BLaER1 treated with 17β-estradiol and CSF1 and Interleukin-3, amounts not matched to agents 10 nM and 100 nM (cell line): ENCODE results near the gene IRF2.
A peak's percentile ranks its signal among the peaks of the same experiment; 100 is the strongest.

Experiments
- H3K27ac ChIP-seq, 11 experiments: shearing (Covaris generic); formaldehyde crosslinking; 2 replicates each; pipeline ENCODE4 v1.8.1; 2022
- H3K27me3 ChIP-seq, 11 experiments: shearing (Covaris generic); formaldehyde crosslinking; 2 replicates each; pipeline ENCODE4 v1.8.1; 2022
- H3K36me3 ChIP-seq, 11 experiments: shearing (Covaris generic); formaldehyde crosslinking; 2 replicates each; pipeline ENCODE4 v1.8.1; 2022
- H3K4me1 ChIP-seq, 10 experiments: shearing (Covaris generic); formaldehyde crosslinking; 2 replicates each; pipeline ENCODE4 v1.8.1; 2022
- H3K4me2 ChIP-seq, 11 experiments: shearing (Covaris generic); formaldehyde crosslinking; 2 replicates each; pipeline ENCODE4 v1.8.1; 2022
- H3K4me3 ChIP-seq, 10 experiments: shearing (Covaris generic); formaldehyde crosslinking; 2 replicates each; pipeline ENCODE4 v1.8.1; 2022
- H3K9ac ChIP-seq, 11 experiments: shearing (Covaris generic); formaldehyde crosslinking; 2 replicates each; pipeline ENCODE4 v1.8.1; 2022
- H3K9me3 ChIP-seq, 11 experiments: shearing (Covaris generic); formaldehyde crosslinking; replicated peaks in 1 of 11; 2 replicates each; pipeline ENCODE4 v1.8.1; 2022
- H4K20me1 ChIP-seq, 11 experiments: shearing (Covaris generic); formaldehyde crosslinking; 2 replicates each; pipeline ENCODE4 v1.8.1; 2022
- Cebpa-rat ChIP-seq, 11 experiments: shearing (Covaris generic); IDR thresholded peaks; 2 replicates each; pipeline ENCODE4 v1.8.1; 2022

The IRF2 gene

GRCh38 chr4:184359888-184360287 is 114.5 kb downstream of the IRF2 start:
- H3K9ac ChIP-seq, result no peak overlapping the region
- peak overlapping the region in 4 of 11 experiments; percentile 5 to 44 (median 38); a peak in 1 of 22 replicates for H3K4me2 ChIP-seq
- H3K27me3 ChIP-seq, result no peaks in the 10 kb centered on the region
- no peak overlapping the region for H3K4me3 ChIP-seq
- TF ChIP-seq Cebpa-rat (IDR thresholded peaks at IDR 0.05), result no peak
- peaks cover 35 to 63% (median 45%) of the 10 kb centered on the region in 10 experiments for H3K4me1 ChIP-seq
- no peaks in the 10 kb centered on the region for H4K20me1 ChIP-seq
- H3K36me3 ChIP-seq, result no peaks in the 10 kb centered on the region; a peak in 2 of 22 replicates
- H3K9me3 ChIP-seq, result peaks cover 10 to 37% (median 19%) of the 10 kb centered on the region in 11 experiments
- no peak overlapping the region for H3K27ac ChIP-seq

DNA sequence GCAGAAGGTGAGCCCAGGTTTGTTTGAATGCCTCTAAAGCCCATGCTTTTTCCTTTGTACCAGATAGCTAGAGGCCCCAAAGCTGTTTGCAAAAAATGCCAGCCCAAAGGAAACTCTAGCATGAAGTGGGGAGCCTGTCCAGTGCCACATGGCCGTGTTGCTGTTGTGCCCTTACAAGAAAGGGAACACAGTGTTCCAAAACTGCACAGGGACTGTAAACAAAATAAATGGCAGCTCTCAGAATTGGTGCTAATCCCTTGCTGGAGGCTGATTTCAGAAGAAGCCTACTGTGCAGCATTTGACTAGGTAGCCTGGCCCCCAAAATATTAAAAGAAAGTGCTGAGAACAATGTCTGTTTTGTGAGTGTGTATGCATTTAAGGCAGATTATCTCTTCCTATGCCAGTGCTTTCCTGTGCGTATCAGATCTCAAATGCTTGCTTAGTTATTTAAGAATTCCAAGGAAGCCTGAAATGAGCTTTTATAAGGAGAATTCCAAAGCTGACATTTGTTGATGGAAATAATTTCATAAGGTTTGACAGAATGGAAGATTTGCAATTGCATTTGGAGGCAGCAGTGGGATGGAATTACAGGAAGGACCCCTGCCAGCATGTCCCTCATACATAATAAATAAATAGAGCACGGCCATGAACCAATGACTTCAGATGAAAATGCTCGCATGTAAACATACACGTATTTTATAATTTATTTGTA is 115.7 kb downstream of the IRF2 start:
- H3K9ac ChIP-seq, result no peak overlapping the region
- H3K4me1 ChIP-seq, result peaks cover 47 to 66% (median 53%) of the 10 kb centered on the region in 10 experiments
- peaks cover 10 to 30% (median 17%) of the 10 kb centered on the region in 11 experiments for H3K9me3 ChIP-seq

DNA sequence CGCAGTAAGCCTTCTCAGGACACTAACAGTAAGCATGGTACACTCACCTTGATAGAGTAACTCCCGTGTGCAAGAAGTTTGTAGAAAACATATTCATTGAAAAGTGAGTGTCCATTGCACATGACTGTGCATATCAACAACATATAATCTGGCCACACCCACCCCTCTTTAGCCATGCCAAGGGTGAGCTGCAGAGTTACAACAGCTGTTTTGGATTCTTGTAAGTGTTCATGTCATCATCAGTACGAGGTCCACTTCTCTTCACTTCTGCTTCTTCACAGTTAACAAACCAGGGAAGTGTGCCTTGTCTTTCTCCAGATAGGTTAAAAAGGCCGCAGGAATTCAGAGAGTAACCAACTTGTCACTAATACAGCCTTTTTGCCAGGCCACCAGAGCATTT is 116.6 kb downstream of the IRF2 start:
- Histone ChIP-seq H3K4me3 (no peak overlapping the region), H3K9ac (no peak overlapping the region), H4K20me1 (no peaks in the 10 kb centered on the region), H3K27me3 (no peaks in the 10 kb centered on the region), H3K4me1 (peaks cover 54 to 67% (median 56%) of the 10 kb centered on the region in 10 experiments), H3K4me2 (no peak overlapping the region), H3K9me3 (peaks cover 10 to 24% (median 17%) of the 10 kb centered on the region in 11 experiments), H3K27ac (no peak overlapping the region), H3K36me3 (no peaks in the 10 kb centered on the region; a peak in 2 of 22 replicates)
- no peak for TF ChIP-seq Cebpa-rat (IDR thresholded peaks at IDR 0.05)

More for the DNA sequence above, 115.7 kb downstream of the IRF2 start:
- TF ChIP-seq Cebpa-rat (IDR thresholded peaks at IDR 0.05), result no peak
- Histone ChIP-seq H3K4me3 (no peak overlapping the region; a peak in 1 of 20 replicates), H3K27me3 (no peaks in the 10 kb centered on the region), H3K36me3 (no peaks in the 10 kb centered on the region; a peak in 2 of 22 replicates), H3K27ac (no peak overlapping the region), H4K20me1 (no peaks in the 10 kb centered on the region), H3K4me2 (no peak overlapping the region)

DNA sequence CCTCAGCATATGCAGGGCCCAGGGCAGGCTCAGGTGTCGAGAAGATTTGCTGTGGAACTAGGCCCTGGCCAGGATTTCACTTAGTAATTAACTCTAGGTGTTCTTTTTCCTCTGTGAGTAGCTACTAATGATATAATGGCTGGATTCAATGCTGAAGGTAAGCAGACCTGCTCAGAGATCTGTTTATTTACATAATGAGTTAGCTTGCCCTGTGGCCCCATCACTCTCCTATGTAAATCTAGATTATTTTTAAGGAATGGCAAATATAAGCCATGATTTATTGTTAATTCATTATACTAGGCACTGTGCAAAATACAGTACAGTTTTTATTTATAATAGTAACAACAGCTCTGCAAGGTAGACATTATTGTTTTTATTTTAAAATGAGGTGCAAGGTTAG is 117.2 kb downstream of the IRF2 start:
- peak overlapping the region in 5 of 11 experiments; percentile 81 to 97 (median 95); a peak in 5 of 22 replicates for H3K27ac ChIP-seq
- no peak overlapping the region for H3K9ac ChIP-seq
- no peaks in the 10 kb centered on the region for H4K20me1 ChIP-seq
- H3K27me3 ChIP-seq, result no peaks in the 10 kb centered on the region
- H3K4me1 ChIP-seq, result peaks cover 54 to 67% (median 56%) of the 10 kb centered on the region in 10 experiments
- peaks cover 10 to 24% (median 17%) of the 10 kb centered on the region in 11 experiments for H3K9me3 ChIP-seq
- no peak overlapping the region for H3K4me3 ChIP-seq
- peak overlapping the region in 2 of 11 experiments; percentile 88 to 89; a peak in 3 of 22 replicates for H3K4me2 ChIP-seq
- TF ChIP-seq Cebpa-rat (IDR thresholded peaks at IDR 0.05), result no peak
- no peaks in the 10 kb centered on the region; a peak in 2 of 22 replicates for H3K36me3 ChIP-seq

GRCh38 chr4:184356366-184356765 is 118.0 kb downstream of the IRF2 start:
- H3K4me3 ChIP-seq, result no peak overlapping the region
- no peaks in the 10 kb centered on the region for H3K27me3 ChIP-seq
- peak overlapping the region in 3 of 11 experiments; percentile 24 to 55 (median 51); a peak in 3 of 22 replicates for H3K9ac ChIP-seq
- peaks cover 10 to 24% (median 17%) of the 10 kb centered on the region in 11 experiments for H3K9me3 ChIP-seq
- H3K36me3 ChIP-seq, result no peaks in the 10 kb centered on the region; a peak in 2 of 22 replicates
- H3K4me1 ChIP-seq, result peaks cover 52 to 69% (median 60%) of the 10 kb centered on the region in 10 experiments
- peak overlapping the region in 8 of 11 experiments; percentile 69 to 98 (median 93); a peak in 15 of 22 replicates for H3K4me2 ChIP-seq
- TF ChIP-seq Cebpa-rat (IDR thresholded peaks at IDR 0.05), result no peak
- peak overlapping the region in 9 of 11 experiments; percentile 55 to 97 (median 95); a peak in 16 of 22 replicates for H3K27ac ChIP-seq
- H4K20me1 ChIP-seq, result no peaks in the 10 kb centered on the region

DNA sequence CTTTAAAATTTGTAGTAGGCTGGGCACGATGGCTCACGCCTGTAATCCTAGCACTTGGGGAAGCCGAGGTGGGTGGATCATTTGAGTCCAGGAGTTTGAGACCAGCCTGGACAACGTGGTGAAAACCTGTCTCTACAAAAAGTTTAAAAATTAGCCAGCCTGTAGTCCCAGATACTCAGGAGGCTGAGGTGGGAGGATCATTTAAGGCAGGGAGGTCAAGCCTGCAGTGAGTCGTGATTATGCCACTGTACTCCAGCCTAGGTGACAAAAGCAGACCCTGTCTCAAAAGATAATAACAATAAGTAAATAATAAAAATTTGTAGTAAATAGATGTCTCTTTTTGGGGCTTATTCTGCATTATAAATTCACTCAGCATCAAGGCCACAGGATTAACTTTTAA is 118.5 kb downstream of the IRF2 start:
- Histone ChIP-seq H3K9ac (peak overlapping the region in 8 of 11 experiments; percentile 24 to 89 (median 46); a peak in 12 of 22 replicates), H3K27ac (peak overlapping the region; percentile 6 to 97 (median 95); a peak in 20 of 22 replicates), H3K27me3 (no peaks in the 10 kb centered on the region), H3K4me1 (peaks cover 52 to 71% (median 62%) of the 10 kb centered on the region in 10 experiments), H4K20me1 (no peaks in the 10 kb centered on the region), H3K36me3 (no peaks in the 10 kb centered on the region; a peak in 2 of 22 replicates), H3K4me3 (no peak overlapping the region; a peak in 1 of 20 replicates), H3K9me3 (peaks cover 10 to 28% (median 17%) of the 10 kb centered on the region in 11 experiments), H3K4me2 (peak overlapping the region; percentile 69 to 98 (median 94))
- no peak for TF ChIP-seq Cebpa-rat (IDR thresholded peaks at IDR 0.05)

GRCh38 chr4:184355111-184355604 is 119.2 kb downstream of the IRF2 start:
- Histone ChIP-seq H3K27ac (peak overlapping the region; percentile 65 to 97 (median 95)), H3K36me3 (no peaks in the 10 kb centered on the region; a peak in 2 of 22 replicates), H3K27me3 (no peaks in the 10 kb centered on the region), H3K9ac (peak overlapping the region; percentile 52 to 89 (median 76); a peak in 21 of 22 replicates), H3K4me3 (peak overlapping the region in 9 of 10 experiments; percentile 2 to 66 (median 27); a peak in 8 of 20 replicates), H3K4me1 (peaks cover 52 to 70% (median 62%) of the 10 kb centered on the region in 10 experiments), H4K20me1 (no peaks in the 10 kb centered on the region), H3K9me3 (peaks cover 10 to 30% (median 17%) of the 10 kb centered on the region in 11 experiments), H3K4me2 (peak overlapping the region; percentile 82 to 98 (median 94))
- no peak for TF ChIP-seq Cebpa-rat (IDR thresholded peaks at IDR 0.05)

DNA sequence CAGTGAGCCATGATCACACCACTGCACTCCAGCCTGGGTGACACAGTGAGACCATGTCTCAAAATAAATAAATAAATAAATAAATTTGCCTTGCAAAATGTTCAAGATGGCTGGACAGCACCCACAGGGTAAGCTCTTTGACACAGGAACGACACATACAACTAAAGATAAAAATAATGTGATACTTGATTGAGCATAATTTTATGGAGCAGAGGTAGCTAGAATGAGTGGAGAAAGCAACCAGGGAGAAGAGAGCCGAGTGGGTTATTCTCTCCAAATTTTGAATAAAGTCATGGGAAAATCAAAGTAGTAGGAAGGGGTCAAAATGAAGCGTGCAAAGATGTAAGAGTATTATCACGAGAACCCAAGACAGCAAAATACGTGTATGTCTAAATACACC is 121.5 kb downstream of the IRF2 start:
- peak overlapping the region; percentile 82 to 98 (median 94) for H3K4me2 ChIP-seq
- no peak for TF ChIP-seq Cebpa-rat (IDR thresholded peaks at IDR 0.05)
- H3K27ac ChIP-seq, result peak overlapping the region in 9 of 11 experiments; percentile 81 to 97 (median 95); a peak in 18 of 22 replicates
- no peaks in the 10 kb centered on the region for H3K27me3 ChIP-seq
- peak overlapping the region in 9 of 11 experiments; percentile 64 to 89 (median 77); a peak in 17 of 22 replicates for H3K9ac ChIP-seq
- peaks cover 74 to 86% (median 83%) of the 10 kb centered on the region in 10 experiments for H3K4me1 ChIP-seq
- no peaks in the 10 kb centered on the region; a peak in 1 of 22 replicates for H3K36me3 ChIP-seq
- H4K20me1 ChIP-seq, result no peaks in the 10 kb centered on the region
- peaks cover 5 to 22% (median 11%) of the 10 kb centered on the region in 11 experiments for H3K9me3 ChIP-seq
- peak overlapping the region in 8 of 10 experiments; percentile 42 to 66 (median 58); a peak in 15 of 20 replicates for H3K4me3 ChIP-seq
